Spleen (tissue), 11 donors: Measurements from ENCODE around the gene DIP2A. TPM values are rescaled to one million over a fixed set of nuclear protein-coding genes. Genes with fewer than 3 reads are reported as not detected.
A peak's percentile ranks its signal among the peaks of the same experiment; 100 is the strongest.

Source experiments
- DNase-seq: peaks from one replicate; pipeline ENCODE4 v3.0.0-alpha.2; 2020
- H3K27ac ChIP-seq, 8 donors: fragments of 200-600 bp; sonication (generic) in 7 of 8; 1 replicate in 4 of 8; 2 replicates in 4 of 8; pipeline versions ENCODE4 v1.5.0 to v1.8.0; 2016 to 2021; ENCODE audit warnings: inconsistent platforms in 4 of 8, mild to moderate bottlenecking in 4 of 8, moderate library complexity in 1 of 8
- H3K27me3 ChIP-seq, 7 donors: fragments of 200-600 bp; sonication (generic) in 6 of 7; replicated peaks in 1 of 7; 1 replicate in 4 of 7; 2 replicates in 3 of 7; pipeline versions ENCODE4 v1.5.0 to v1.8.0; 2016 to 2021; ENCODE audit warnings: inconsistent platforms in 3 of 7, mild to moderate bottlenecking in 1 of 7
- H3K36me3 ChIP-seq, 6 donors: fragments of 200-600 bp; sonication (generic) in 5 of 6; 1 replicate in 4 of 6; 2 replicates in 2 of 6; pipeline versions ENCODE4 v1.5.0 to v1.8.0; 2016 to 2021; ENCODE audit warnings: inconsistent platforms in 2 of 6
- H3K4me1 ChIP-seq, 6 donors: fragments of 200-600 bp; sonication (generic) in 5 of 6; 1 replicate in 3 of 6; 2 replicates in 3 of 6; pipeline versions ENCODE4 v1.5.0 to v1.8.0; 2016 to 2021; ENCODE audit warnings: inconsistent platforms in 3 of 6
- H3K4me3 ChIP-seq, 8 donors: fragments of 200-600 bp; sonication (generic) in 7 of 8; 1 replicate in 4 of 8; 2 replicates in 4 of 8; pipeline versions ENCODE4 v1.5.0 to v1.8.0; 2016 to 2021; ENCODE audit warnings: inconsistent platforms in 4 of 8, mild to moderate bottlenecking in 4 of 8, moderate library complexity in 2 of 8
- H3K9me3 ChIP-seq, 8 donors: fragments of 200-600 bp; sonication (generic) in 7 of 8; 1 replicate in 4 of 8; 2 replicates in 4 of 8; pipeline versions ENCODE4 v1.5.0 to v1.8.0; 2016 to 2021; ENCODE audit warnings: inconsistent platforms in 4 of 8
- CTCF ChIP-seq, 11 experiments: fragments of 200-600 bp in 7 of 11; fragments of 450-650 bp in 4 of 11; sonication (generic) in 4 of 11; IDR thresholded peaks in 8 of 11; conservative IDR thresholded peaks in 3 of 11; 1 replicate in 7 of 11; 2 replicates in 4 of 11; pipeline versions ENCODE4 v1.4.0 to v1.8.0; 2016 to 2021; ENCODE audit warnings: antibody characterized with exemption in 11 of 11, inconsistent platforms in 4 of 11, mild to moderate bottlenecking in 1 of 11
- POLR2A ChIP-seq, 3 donors: fragments of 450-650 bp; IDR thresholded peaks; one replicate each; pipeline ENCODE4 v1.5.1; 2017; ENCODE audit warnings: antibody characterized with exemption in 3 of 3, mild to moderate bottlenecking in 1 of 3
- POLR2AphosphoS5 ChIP-seq, 3 donors: sonication (generic); formaldehyde crosslinking; IDR thresholded peaks; one replicate each; pipeline ENCODE4 v1.5.1; 2017; ENCODE audit warnings: antibody characterized with exemption in 3 of 3
- WGBS, 5 donors: extraction: QIAGEN DNeasy Blood & Tissue Kit in 3 of 5; methylation state at CpG; one replicate each; pipeline versions ENCODE4 v1.1.5 to v1.1.7; 2013 to 2018; 5-methylcytosine and 5-hydroxymethylcytosine counted together
- intact Hi-C: fragments of 100-400 bp; cut with DNase I; formaldehyde crosslinking; loops from one replicate; pipeline ENCODE4 v1.15.0; 2023; ENCODE audit warnings: low total_unique reads
- polyA plus RNA-seq, 3 donors: library from polyadenylated mRNA; stranded (reverse); fragments of 200-250 nt; gene quantifications; one replicate each; pipeline ENCODE4 v1.2.1, GENCODE V29; 2013
- total RNA-seq, 7 donors: library from RNA; depleted of rRNA in 3 of 7; stranded (reverse); fragments of >200 nt in 3 of 7; fragmentation: NEBNext Ultra II Directional in 4 of 7; extraction: Animal tissue kit (Norgen Biotek cat#: 25700) in 4 of 7; gene quantifications; one replicate each; pipeline versions ENCODE4 v1.1.0 to v1.2.1, GENCODE V29; 2016 to 2021
- donor health status: healthy with polysubstance abuse.
- donor health status: DM: no; HTN: no; CAD: no; lungs with moderate emphysema.
- donor health status: DM: no; HTN: no; CAD: no.
- donor health status: Bipolar disorder and iron deficiency.
- donor health status: healthy.
- donor health status: DM: no; HTN: no; CAD: no.
- donor health status: DM: yes; HTN: yes; CAD: no.

Gene DIP2A
- total and polyA plus RNA-seq, 10 donors = 14.7 to 96.7 (median 64.1) TPM

DNA sequence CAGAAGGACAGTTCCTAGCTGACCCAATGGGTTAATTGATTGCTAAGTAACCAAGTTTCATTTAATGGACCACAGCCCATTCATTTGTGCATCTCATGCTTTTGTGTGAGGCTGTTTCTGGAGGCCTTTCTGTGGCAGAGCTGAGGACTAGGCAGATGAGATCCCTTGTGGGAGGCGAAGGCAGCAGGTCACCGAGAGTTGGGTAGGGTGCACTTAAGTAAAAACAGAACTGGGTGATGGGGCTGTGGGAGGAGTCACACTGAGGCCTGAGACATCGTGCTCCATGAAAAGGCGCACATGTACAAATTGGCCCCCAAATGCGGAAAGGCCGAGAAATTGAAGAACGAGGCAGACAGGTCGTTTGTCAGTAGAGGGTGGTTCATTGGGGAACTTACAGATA, 85.3 kb downstream of the DIP2A start:
- Histone ChIP-seq H3K4me3 (no peak overlapping the region), H3K36me3 (peaks cover 0 to 100% (median 86%) of the 10 kb centered on the region in 6 donors), H3K9me3 (no peaks in the 10 kb centered on the region), H3K27ac (no peak overlapping the region), H3K27me3 (no peaks in the 10 kb centered on the region), H3K4me1 (no peaks in the 10 kb centered on the region)
- DNase-seq = no peak
- WGBS, 5 donors = 87 to 98% (median 92%) methylated on average over 8 of the region's 8 CpGs
- TF ChIP-seq POLR2A (IDR thresholded peaks at IDR 0.05) (no peak), POLR2AphosphoS5 (IDR thresholded peaks at IDR 0.05) (no peak), CTCF (IDR thresholded peaks at IDR 0.05 in 8 of 11, conservative IDR thresholded peaks at IDR 0.05 in 3 of 11) (no peak)
- intact Hi-C loops = no loop called here

DNA sequence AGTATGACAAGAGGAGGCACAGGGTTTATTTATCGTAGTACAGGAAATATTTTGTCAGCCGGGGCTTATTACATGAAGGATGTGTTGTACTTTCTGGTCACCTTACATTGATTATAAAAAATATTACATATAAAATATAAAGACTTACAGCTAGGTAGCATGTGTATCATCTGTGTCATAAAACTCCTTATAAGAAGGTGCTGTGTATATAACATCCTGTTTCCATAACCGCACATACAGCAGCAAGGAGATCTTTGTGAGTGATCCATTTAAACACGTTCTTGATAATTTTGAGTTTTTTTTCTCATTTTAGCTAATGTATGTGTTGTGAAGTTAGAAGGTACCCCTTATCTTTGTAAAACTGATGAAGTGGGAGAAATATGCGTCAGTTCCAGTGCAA, 86.1 kb downstream of the DIP2A start:
- Histone ChIP-seq H3K9me3 (no peaks in the 10 kb centered on the region), H3K4me1 (peaks cover 0 to 7% (median 0%) of the 10 kb centered on the region in 6 donors), H3K4me3 (no peak overlapping the region), H3K36me3 (peaks cover 0 to 99% (median 78%) of the 10 kb centered on the region in 6 donors), H3K27ac (no peak overlapping the region), H3K27me3 (no peaks in the 10 kb centered on the region)
- TF ChIP-seq CTCF (IDR thresholded peaks at IDR 0.05 in 8 of 11, conservative IDR thresholded peaks at IDR 0.05 in 3 of 11) (no peak), POLR2A (IDR thresholded peaks at IDR 0.05) (no peak), POLR2AphosphoS5 (IDR thresholded peaks at IDR 0.05) (no peak)
- 74 to 89% (median 85%) methylated on average over 5 of the region's 5 CpGs for WGBS, 5 donors
- intact Hi-C loops = no loop called here
- DNase-seq = no peak

- H3K27ac ChIP-seq = no peak overlapping the region
- peaks cover 0 to 12% (median 3%) of the 10 kb centered on the region in 6 donors for H3K4me1 ChIP-seq
- TF ChIP-seq POLR2AphosphoS5 (IDR thresholded peaks at IDR 0.05) = no peak
- intact Hi-C loops = no loop called here
- no peak for DNase-seq
- no peak overlapping the region for H3K4me3 ChIP-seq
- WGBS, 5 donors = 86 to 96% (median 94%) methylated on average over 4 to 5 of the region's 5 CpGs
- H3K27me3 ChIP-seq = no peaks in the 10 kb centered on the region
- no peaks in the 10 kb centered on the region for H3K9me3 ChIP-seq
- H3K36me3 ChIP-seq = peaks cover 0 to 99% (median 73%) of the 10 kb centered on the region in 6 donors
Measured at GRCh38 chr21:46545363-46545762, 86.7 kb downstream of the DIP2A start.

- no peak for DNase-seq
- intact Hi-C loops = no loop called here
- H3K9me3 ChIP-seq = no peaks in the 10 kb centered on the region
- 83 to 95% (median 89%) methylated on average over 8 of the region's 8 CpGs for WGBS, 5 donors
- H3K27me3 ChIP-seq = no peaks in the 10 kb centered on the region
- peaks cover 0 to 99% (median 72%) of the 10 kb centered on the region in 6 donors for H3K36me3 ChIP-seq
- TF ChIP-seq POLR2AphosphoS5 (IDR thresholded peaks at IDR 0.05) (peak in 1 of 3 donors; percentile 7), CTCF (IDR thresholded peaks at IDR 0.05 in 8 of 11, conservative IDR thresholded peaks at IDR 0.05 in 3 of 11) (no peak)
- H3K27ac ChIP-seq = no peak overlapping the region
- H3K4me3 ChIP-seq = no peak overlapping the region
- H3K4me1 ChIP-seq = peaks cover 0 to 18% (median 8%) of the 10 kb centered on the region in 6 donors
Measured at GRCh38 chr21:46545911-46546310, 87.2 kb downstream of the DIP2A start.

DNA sequence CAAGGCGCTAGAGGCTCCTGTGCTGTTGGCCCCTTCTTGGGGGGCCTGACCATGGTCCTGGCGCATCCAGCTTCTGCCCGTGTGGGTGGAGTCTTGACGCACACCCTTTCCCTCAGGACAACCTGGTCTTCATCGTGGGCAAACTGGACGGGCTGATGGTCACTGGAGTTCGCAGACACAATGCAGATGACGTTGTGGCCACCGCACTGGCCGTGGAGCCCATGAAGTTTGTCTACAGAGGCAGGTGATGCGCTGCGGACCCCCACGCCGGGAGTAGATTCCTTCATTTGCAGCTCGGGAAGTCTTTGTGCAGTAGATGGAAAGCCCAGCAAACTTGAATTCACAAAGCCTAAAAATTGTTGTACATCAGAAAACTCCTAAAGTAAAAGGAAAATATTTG, 88.1 kb downstream of the DIP2A start:
- 96 to 98% (median 97%) methylated on average over 15 of the region's 15 CpGs for WGBS, 5 donors
- Histone ChIP-seq H3K4me1 (peaks cover 0 to 27% (median 17%) of the 10 kb centered on the region in 6 donors), H3K4me3 (no peak overlapping the region), H3K36me3 (peaks cover 0 to 99% (median 65%) of the 10 kb centered on the region in 6 donors), H3K27me3 (no peaks in the 10 kb centered on the region), H3K27ac (no peak overlapping the region), H3K9me3 (no peaks in the 10 kb centered on the region)
- intact Hi-C loops = no loop called here
- no peak for TF ChIP-seq POLR2AphosphoS5 (IDR thresholded peaks at IDR 0.05)
- no peak for TF ChIP-seq POLR2A (IDR thresholded peaks at IDR 0.05)
- TF ChIP-seq CTCF (IDR thresholded peaks at IDR 0.05 in 8 of 11, conservative IDR thresholded peaks at IDR 0.05 in 3 of 11) = no peak
- no peak for DNase-seq
